ENCODE results near the gene MORN4. TPM values are rescaled to one million over a fixed set of nuclear protein-coding genes. Genes with fewer than 3 reads are reported as not detected.

MORN4 gene
- total RNA-seq, 1 experiment from 2014 or later, result 9.7 TPM

- Mint-ChIP-seq H3K27ac (ENCODE audit: unreplicated experiment) (no peak overlapping the region), H3K36me3 (ENCODE audit: insufficient read depth, unreplicated experiment) (peaks cover 4% of the 10 kb centered on the region), H3K4me3 (ENCODE audit: unreplicated experiment) (no peak overlapping the region), H3K4me1 (ENCODE audit: low read depth, unreplicated experiment) (peaks cover 3% of the 10 kb centered on the region), H3K9me3 (ENCODE audit: unreplicated experiment) (no peaks in the 10 kb centered on the region), H3K27me3 (ENCODE audit: insufficient read depth, unreplicated experiment) (no peaks in the 10 kb centered on the region)
- ChIA-PET POLR2A (no interaction called here), CTCF (no interaction called here)
- no peak for DNase-seq
- no peak overlapping the region for H3K4me3 ChIP-seq (ENCODE audit: low read depth, low read length)
- H3K36me3 ChIP-seq (ENCODE audit: control insufficient read depth, insufficient read depth, low read length), result no peaks in the 10 kb centered on the region
- no peaks in the 10 kb centered on the region for H3K27me3 ChIP-seq (replicated peaks; ENCODE audit: control insufficient read depth, insufficient read depth, low read length)
- intact Hi-C loops (cut with micrococcal nuclease; ENCODE audit: unreplicated experiment), result no loop called here
- no TSS peak for BruUV-seq (replicated peaks)
- H3K9me3 ChIP-seq, result no peaks in the 10 kb centered on the region
- no peak for TF ChIP-seq CTCF (IDR thresholded peaks at IDR 0.05; ENCODE audit: insufficient read depth in 1 of 2, low read depth in 1 of 2, low read length in 1 of 2, severe bottlenecking in 1 of 2, unreplicated experiment in 1 of 2)
- 0 out of 2 replicates have a peak, but pooled peaks cover 8% of the 10 kb centered on the region for H3K4me1 ChIP-seq
Measured at GRCh38 chr10:97628228-97628627, 5.1 kb downstream of the MORN4 start.

GRCh38 chr10:97627731-97628130 lies 5.6 kb downstream of the MORN4 start:
- H3K4me3 Mint-ChIP-seq (ENCODE audit: unreplicated experiment), result no peak overlapping the region
- H3K4me1 Mint-ChIP-seq (ENCODE audit: low read depth, unreplicated experiment), result no peaks in the 10 kb centered on the region
- POLR2A ChIA-PET, result no interaction called here
- no peaks in the 10 kb centered on the region for H3K9me3 Mint-ChIP-seq (ENCODE audit: unreplicated experiment)
- no peak overlapping the region for H3K4me3 ChIP-seq (ENCODE audit: low read depth, low read length)
- no TSS peak for BruUV-seq (replicated peaks)
- H3K36me3 Mint-ChIP-seq (ENCODE audit: insufficient read depth, unreplicated experiment), result no peaks in the 10 kb centered on the region
- intact Hi-C loops (cut with micrococcal nuclease; ENCODE audit: unreplicated experiment), result no loop called here
- TF ChIP-seq CTCF (IDR thresholded peaks at IDR 0.05; ENCODE audit: insufficient read depth in 1 of 2, low read depth in 1 of 2, low read length in 1 of 2, severe bottlenecking in 1 of 2, unreplicated experiment in 1 of 2), result no peak
- H3K27me3 Mint-ChIP-seq (ENCODE audit: insufficient read depth, unreplicated experiment), result no peaks in the 10 kb centered on the region
- H3K4me1 ChIP-seq, result 0 out of 2 replicates have a peak, but pooled peaks cover 8% of the 10 kb centered on the region
- H3K9me3 ChIP-seq, result no peaks in the 10 kb centered on the region
- CTCF ChIA-PET, result no interaction called here
- H3K27me3 ChIP-seq (replicated peaks; ENCODE audit: control insufficient read depth, insufficient read depth, low read length), result no peaks in the 10 kb centered on the region
- DNase-seq, result no peak
- no peak overlapping the region for H3K27ac Mint-ChIP-seq (ENCODE audit: unreplicated experiment)
- no peaks in the 10 kb centered on the region for H3K36me3 ChIP-seq (ENCODE audit: control insufficient read depth, insufficient read depth, low read length)

GRCh38 chr10:97623277-97623676 lies 10.0 kb downstream of the MORN4 start:
- Histone ChIP-seq H3K27me3 (replicated peaks; ENCODE audit: control insufficient read depth, insufficient read depth, low read length) (no peaks in the 10 kb centered on the region), H3K9me3 (no peaks in the 10 kb centered on the region), H3K4me3 (ENCODE audit: low read depth, low read length) (no peak overlapping the region), H3K4me1 (peaks cover 16% of the 10 kb centered on the region; the same call in 1 of the 2 replicates), H3K36me3 (ENCODE audit: control insufficient read depth, insufficient read depth, low read length) (no peaks in the 10 kb centered on the region)
- DNase-seq, result no peak
- POLR2A ChIA-PET, result interaction anchor here (0.6 kb wide), 1 partner anchor 15 kb away, joined by 3 read pairs; no protein-coding TSS in a partner anchor
- Mint-ChIP-seq H3K27ac (ENCODE audit: unreplicated experiment) (no peak overlapping the region), H3K4me3 (ENCODE audit: unreplicated experiment) (no peak overlapping the region), H3K36me3 (ENCODE audit: insufficient read depth, unreplicated experiment) (no peaks in the 10 kb centered on the region), H3K4me1 (ENCODE audit: low read depth, unreplicated experiment) (peaks cover 12% of the 10 kb centered on the region), H3K27me3 (ENCODE audit: insufficient read depth, unreplicated experiment) (no peaks in the 10 kb centered on the region), H3K9me3 (ENCODE audit: unreplicated experiment) (no peaks in the 10 kb centered on the region)
- TF ChIP-seq CTCF (IDR thresholded peaks at IDR 0.05; ENCODE audit: insufficient read depth in 1 of 2, low read depth in 1 of 2, low read length in 1 of 2, severe bottlenecking in 1 of 2, unreplicated experiment in 1 of 2), result no peak
- intact Hi-C loops (cut with micrococcal nuclease; ENCODE audit: unreplicated experiment), result no loop called here
- CTCF ChIA-PET, result no interaction called here
- BruUV-seq (replicated peaks), result no TSS peak
